ENCODE data around the gene USP17L20.
"Not testable (repeated sequence)": the region's sequence is repeated elsewhere in the genome, so short reads cannot be mapped to it uniquely, and the experiment has no call there.

DNA sequence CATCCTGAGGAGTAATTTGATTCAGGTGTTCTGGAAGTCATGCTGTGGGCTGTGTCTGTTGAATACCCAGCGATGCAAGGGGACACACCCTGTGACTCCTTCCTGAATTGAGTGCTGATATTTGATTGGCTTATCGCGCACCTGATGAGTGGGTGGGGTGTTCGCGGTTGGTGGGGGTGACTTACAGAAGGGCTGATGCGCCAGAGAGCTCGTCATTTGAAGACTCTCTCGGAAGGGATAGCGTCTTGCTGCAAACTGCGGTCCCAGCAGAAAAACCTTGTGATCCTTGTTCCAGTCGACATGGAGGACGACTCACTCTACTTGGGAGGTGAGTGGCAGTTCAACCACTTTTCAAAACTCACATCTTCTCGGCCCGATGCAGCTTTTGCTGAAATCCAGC is 42.8 kb upstream of the USP17L20 start, which contains the start of gene USP17L11:
- TF ChIP-seq, protein P1, sequence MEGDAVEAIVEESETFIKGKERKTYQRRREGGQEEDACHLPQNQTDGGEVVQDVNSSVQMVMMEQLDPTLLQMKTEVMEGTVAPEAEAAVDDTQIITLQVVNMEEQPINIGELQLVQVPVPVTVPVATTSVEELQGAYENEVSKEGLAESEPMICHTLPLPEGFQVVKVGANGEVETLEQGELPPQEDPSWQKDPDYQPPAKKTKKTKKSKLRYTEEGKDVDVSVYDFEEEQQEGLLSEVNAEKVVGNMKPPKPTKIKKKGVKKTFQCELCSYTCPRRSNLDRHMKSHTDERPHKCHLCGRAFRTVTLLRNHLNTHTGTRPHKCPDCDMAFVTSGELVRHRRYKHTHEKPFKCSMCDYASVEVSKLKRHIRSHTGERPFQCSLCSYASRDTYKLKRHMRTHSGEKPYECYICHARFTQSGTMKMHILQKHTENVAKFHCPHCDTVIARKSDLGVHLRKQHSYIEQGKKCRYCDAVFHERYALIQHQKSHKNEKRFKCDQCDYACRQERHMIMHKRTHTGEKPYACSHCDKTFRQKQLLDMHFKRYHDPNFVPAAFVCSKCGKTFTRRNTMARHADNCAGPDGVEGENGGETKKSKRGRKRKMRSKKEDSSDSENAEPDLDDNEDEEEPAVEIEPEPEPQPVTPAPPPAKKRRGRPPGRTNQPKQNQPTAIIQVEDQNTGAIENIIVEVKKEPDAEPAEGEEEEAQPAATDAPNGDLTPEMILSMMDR (IDR thresholded peaks at IDR 0.05): not testable (repeated sequence)
- TF ChIP-seq POLR2A, EP300, POLR2AphosphoS5 (IDR thresholded peaks at IDR 0.05): not testable (repeated sequence)

Measured in upper lobe of left lung (tissue), 4 donors.